Esophagus (tissue), 2 donors: ENCODE data around the gene C11orf21. TPM values are rescaled to one million over a fixed set of nuclear protein-coding genes. Genes with fewer than 3 reads are reported as not detected.

Experiments
- H3K27ac ChIP-seq, 2 donors: one replicate each; pipeline ENCODE4 v1.5.1; 2013; ENCODE audit warnings: low read depth in 2 of 2, mild to moderate bottlenecking in 2 of 2, inconsistent platforms in 1 of 2, low read length in 1 of 2, moderate library complexity in 1 of 2
- H3K27me3 ChIP-seq, 2 donors: one replicate each; pipeline ENCODE4 v1.6.1; 2013; ENCODE audit warnings: low read length in 2 of 2, control low read depth in 1 of 2, mild to moderate bottlenecking in 1 of 2; ENCODE audit not compliant: insufficient read depth in 2 of 2, control insufficient read depth in 1 of 2
- H3K36me3 ChIP-seq, 2 donors: one replicate each; pipeline ENCODE4 v1.6.1; 2013; ENCODE audit warnings: low read length in 1 of 2; ENCODE audit not compliant: control insufficient read depth in 2 of 2, insufficient read depth in 2 of 2
- H3K4me1 ChIP-seq, 2 donors: one replicate each; pipeline ENCODE4 v1.6.1; 2013; ENCODE audit warnings: low read length in 1 of 2; ENCODE audit not compliant: control insufficient read depth in 2 of 2, insufficient read depth in 2 of 2
- H3K4me3 ChIP-seq, 2 donors: one replicate each; pipeline ENCODE4 v1.5.1; 2013; ENCODE audit warnings: low read length in 2 of 2, mild to moderate bottlenecking in 2 of 2, low read depth in 1 of 2, moderate library complexity in 1 of 2
- H3K9me3 ChIP-seq, 2 donors: one replicate each; pipeline ENCODE4 v1.6.1; 2013; ENCODE audit warnings: mild to moderate bottlenecking in 2 of 2, low read depth in 1 of 2, low read length in 1 of 2, moderate library complexity in 1 of 2; ENCODE audit not compliant: control insufficient read depth in 2 of 2, insufficient read depth in 1 of 2
- WGBS, 2 donors: extraction: QIAGEN DNeasy Blood & Tissue Kit; methylation state at CpG; one replicate each; pipeline ENCODE4 v1.1.7; 2013; 5-methylcytosine and 5-hydroxymethylcytosine counted together
- polyA plus RNA-seq, 2 donors: library from polyadenylated mRNA; stranded (reverse); fragments of 200-250 nt; gene quantifications; one replicate each; pipeline ENCODE4 v1.2.3, GENCODE V29; 2013
- donor health status: healthy with polysubstance abuse.
- donor health status: Bipolar disorder and iron deficiency.

Gene C11orf21
- polyA plus RNA-seq, 2 donors, result 0.42 to 0.45 TPM

DNA sequence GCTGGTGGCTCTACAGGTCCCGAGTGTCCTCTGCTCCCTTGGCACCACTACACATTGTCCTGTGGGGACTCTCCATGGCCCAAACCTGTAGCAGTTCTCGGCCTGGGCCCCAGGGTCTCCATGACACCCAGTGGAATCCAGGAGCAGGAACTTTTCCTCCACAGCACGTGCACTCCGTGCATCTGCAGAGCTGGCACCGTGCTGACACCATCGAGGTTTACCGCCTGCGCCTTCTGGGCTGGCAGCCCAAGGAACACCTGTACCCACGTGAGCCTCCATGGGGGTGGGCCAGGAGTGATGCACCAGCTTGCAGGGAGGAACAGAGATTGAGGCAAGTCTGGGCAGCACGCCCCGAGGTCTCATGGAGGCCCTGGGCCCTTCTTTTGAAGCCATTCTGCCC lies 25.3 kb upstream of the C11orf21 start:
- 63 to 80% methylated on average over 11 of the region's 11 CpGs for WGBS, 2 donors
- H3K4me1 ChIP-seq, result peaks cover 6 to 20% of the 10 kb centered on the region in 2 donors
- no peaks in the 10 kb centered on the region for H3K36me3 ChIP-seq
- no peak overlapping the region for H3K4me3 ChIP-seq
- H3K27me3 ChIP-seq, result no peaks in the 10 kb centered on the region
- H3K27ac ChIP-seq, result no peak overlapping the region
- peaks cover 0 to 16% of the 10 kb centered on the region in 2 donors for H3K9me3 ChIP-seq

DNA sequence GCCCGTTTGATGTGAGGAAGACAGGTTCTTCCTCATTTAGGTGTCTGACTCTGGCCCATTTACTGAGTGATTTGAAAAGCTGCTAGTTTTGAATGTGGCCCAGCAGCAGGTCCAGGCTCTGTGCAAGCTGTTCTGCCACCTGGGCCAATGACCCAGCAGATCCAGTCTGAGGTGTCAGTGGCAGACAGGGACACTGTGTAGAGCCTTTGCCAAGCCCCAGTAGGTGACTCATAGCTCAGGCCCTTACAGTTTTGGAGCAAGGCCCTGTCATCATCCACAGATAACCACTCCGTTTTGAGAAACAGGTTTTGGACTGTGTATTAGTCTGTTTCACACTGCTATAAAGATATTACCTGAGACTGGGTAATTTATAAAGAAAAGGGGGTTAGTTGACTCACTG lies 24.0 kb upstream of the C11orf21 start:
- H3K9me3 ChIP-seq, result peaks cover 0 to 7% of the 10 kb centered on the region in 2 donors
- H3K27ac ChIP-seq, result no peak overlapping the region
- H3K27me3 ChIP-seq, result no peaks in the 10 kb centered on the region
- peaks cover 6 to 20% of the 10 kb centered on the region in 2 donors for H3K4me1 ChIP-seq
- WGBS, 2 donors, result 42 to 43% methylated on average over 2 of the region's 2 CpGs
- no peaks in the 10 kb centered on the region for H3K36me3 ChIP-seq
- no peak overlapping the region for H3K4me3 ChIP-seq

DNA sequence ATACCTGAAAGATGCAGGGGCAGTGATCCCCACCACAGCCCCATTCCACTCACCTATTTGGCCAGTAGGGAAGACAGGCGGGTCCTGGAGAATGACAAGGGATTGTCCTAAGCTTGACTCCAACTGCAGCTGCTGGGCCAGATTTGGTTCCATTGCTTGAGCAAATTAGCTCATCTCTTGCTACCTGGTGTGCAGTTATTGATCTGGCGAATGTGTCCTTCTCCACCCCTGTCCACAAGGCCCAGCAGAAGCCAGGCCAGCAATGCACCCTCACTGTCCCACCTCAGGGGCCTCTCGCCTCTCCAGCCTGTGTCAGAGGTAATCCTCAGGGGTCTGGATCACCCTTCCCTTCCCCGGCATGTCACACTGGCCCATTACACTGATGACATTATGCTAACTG lies 23.4 kb upstream of the C11orf21 start:
- Histone ChIP-seq H3K4me1 (peaks cover 6 to 20% of the 10 kb centered on the region in 2 donors), H3K27me3 (no peaks in the 10 kb centered on the region), H3K4me3 (no peak overlapping the region), H3K36me3 (no peaks in the 10 kb centered on the region), H3K27ac (peak overlapping the region in 1 of 2 donors; percentile 6), H3K9me3 (peaks cover 0 to 3% of the 10 kb centered on the region in 2 donors)
- WGBS, 2 donors, result 93 to 96% methylated on average over 4 of the region's 4 CpGs

DNA sequence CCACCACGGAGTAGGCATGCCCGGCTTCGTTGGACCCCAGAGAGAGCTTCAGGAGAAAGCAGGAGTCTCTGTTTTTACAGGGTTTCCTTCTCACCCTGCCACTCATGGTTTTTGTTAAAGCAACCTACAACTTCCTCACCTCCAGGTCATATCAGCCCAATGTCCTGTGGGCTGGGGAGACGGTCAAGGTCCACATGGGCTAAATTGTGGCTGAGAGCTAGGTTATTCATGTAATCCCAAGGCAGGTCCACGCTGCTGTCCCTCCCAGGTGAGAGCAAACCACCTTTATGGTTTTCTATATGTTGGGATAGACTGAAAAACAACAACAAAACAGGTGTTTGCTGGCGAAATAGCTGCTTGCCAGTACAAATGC lies 19.6 kb upstream of the C11orf21 start:
- WGBS, 2 donors, result 70 to 74% methylated on average over 6 of the region's 6 CpGs
- Histone ChIP-seq H3K27me3 (no peaks in the 10 kb centered on the region), H3K4me1 (peaks cover 4 to 6% of the 10 kb centered on the region in 2 donors), H3K27ac (no peak overlapping the region), H3K4me3 (no peak overlapping the region), H3K9me3 (peaks cover 3 to 7% of the 10 kb centered on the region in 2 donors), H3K36me3 (no peaks in the 10 kb centered on the region)

DNA sequence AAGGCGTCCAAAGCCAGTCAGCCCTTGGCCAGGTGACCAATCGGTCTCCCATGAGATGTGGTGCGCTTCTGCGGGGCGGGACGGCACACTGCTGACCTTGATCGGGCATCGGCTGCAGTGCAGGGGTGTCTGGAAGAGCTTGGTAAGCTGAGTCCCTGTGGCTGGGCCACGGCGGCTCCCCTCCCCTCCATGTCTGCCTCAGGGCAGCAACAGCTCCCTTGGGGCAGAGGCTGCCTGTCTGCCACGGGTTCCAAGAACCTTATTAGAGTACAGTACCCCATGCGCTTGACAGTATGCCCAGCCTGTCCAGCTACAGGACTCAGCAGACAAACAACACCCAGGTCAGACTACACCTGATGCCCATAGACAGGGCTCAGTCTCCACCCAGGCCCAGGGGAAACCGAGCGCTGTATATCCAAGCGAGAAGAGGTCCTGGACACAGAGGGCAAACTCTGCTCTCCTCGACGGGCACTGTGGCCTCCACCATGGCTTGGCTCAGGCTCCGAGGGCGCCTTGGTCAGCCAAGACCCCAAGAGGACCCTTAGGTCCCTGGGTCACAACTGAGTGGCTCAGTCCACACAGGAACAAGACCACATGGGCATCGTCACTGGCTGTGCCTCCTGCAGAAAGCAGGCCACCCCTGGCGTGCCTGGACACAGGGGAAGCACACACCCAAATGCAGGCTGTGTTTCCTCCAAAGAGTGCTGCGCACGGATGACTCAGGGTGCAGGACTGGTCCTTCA lies 19.0 kb upstream of the C11orf21 start:
- peaks cover 3 to 7% of the 10 kb centered on the region in 2 donors for H3K9me3 ChIP-seq
- H3K4me1 ChIP-seq, result peaks cover 4% of the 10 kb centered on the region in 2 donors
- H3K36me3 ChIP-seq, result no peaks in the 10 kb centered on the region
- H3K27ac ChIP-seq, result no peak overlapping the region
- WGBS, 2 donors, result 82% methylated on average over 23 of the region's 23 CpGs
- H3K4me3 ChIP-seq, result no peak overlapping the region
- no peaks in the 10 kb centered on the region for H3K27me3 ChIP-seq

DNA sequence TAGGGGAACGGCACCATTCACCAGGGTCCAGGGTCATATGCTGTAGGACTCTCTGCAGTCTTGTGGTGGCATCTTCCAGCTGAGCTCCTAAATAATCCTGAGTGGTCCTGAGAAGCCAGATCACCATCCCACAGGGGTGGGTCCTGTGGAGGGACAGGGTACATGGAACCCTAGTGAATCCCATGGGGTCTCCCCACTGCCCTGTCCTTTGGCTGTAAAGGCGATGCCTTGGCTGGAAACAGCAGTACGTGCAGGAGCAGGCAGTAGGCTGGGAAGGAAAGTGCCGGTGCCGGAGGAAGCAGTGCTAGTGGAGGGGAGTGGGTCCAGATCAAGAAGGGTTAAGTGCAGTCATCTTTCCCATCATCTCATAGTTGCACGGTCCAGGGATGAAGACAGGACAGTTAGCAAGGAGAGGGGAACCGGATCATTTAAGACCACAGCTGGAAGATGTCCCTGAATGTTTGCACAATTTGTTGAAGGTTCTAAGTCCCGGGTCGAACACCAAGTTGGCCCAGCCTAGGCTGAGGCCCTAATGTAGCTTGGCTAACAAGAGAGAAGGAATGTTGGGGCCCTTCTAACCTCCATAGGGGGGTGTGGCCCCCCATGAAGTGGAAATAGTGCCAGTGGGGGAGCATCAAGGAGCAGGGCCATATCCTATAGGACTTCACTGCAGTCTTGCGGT lies 18.2 kb upstream of the C11orf21 start:
- Histone ChIP-seq H3K27ac (no peak overlapping the region), H3K36me3 (no peaks in the 10 kb centered on the region), H3K27me3 (no peaks in the 10 kb centered on the region), H3K4me3 (no peak overlapping the region), H3K9me3 (peaks cover 3 to 7% of the 10 kb centered on the region in 2 donors), H3K4me1 (peaks cover under 1 to 2% of the 10 kb centered on the region in 2 donors)
- WGBS, 2 donors, result 73 to 75% methylated on average over 10 of the region's 10 CpGs

DNA sequence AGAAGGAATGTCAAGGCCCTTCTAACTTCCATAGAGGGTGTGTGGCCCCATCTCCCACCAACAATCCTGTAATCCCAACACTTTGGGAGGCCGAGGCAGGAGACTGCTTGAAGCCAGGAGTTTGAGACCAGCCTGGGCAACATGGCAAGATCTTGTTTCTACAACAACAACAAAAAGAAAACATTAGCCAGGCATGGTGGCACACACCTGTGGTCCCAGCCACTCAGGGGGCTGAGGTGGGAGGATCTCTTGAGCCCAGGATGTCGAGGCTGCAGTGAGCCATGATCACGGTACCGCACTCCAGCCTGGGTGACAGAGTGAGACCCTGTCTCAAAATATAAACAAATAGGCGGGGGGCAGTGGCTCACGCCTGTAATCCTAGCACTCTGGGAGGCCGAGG lies 17.0 kb upstream of the C11orf21 start:
- H3K27ac ChIP-seq, result no peak overlapping the region
- peaks cover 3 to 7% of the 10 kb centered on the region in 2 donors for H3K9me3 ChIP-seq
- no peaks in the 10 kb centered on the region for H3K36me3 ChIP-seq
- 93 to 94% methylated on average over 7 of the region's 7 CpGs for WGBS, 2 donors
- no peak overlapping the region for H3K4me3 ChIP-seq
- H3K4me1 ChIP-seq, result peaks cover 2 to 9% of the 10 kb centered on the region in 2 donors
- H3K27me3 ChIP-seq, result no peaks in the 10 kb centered on the region

DNA sequence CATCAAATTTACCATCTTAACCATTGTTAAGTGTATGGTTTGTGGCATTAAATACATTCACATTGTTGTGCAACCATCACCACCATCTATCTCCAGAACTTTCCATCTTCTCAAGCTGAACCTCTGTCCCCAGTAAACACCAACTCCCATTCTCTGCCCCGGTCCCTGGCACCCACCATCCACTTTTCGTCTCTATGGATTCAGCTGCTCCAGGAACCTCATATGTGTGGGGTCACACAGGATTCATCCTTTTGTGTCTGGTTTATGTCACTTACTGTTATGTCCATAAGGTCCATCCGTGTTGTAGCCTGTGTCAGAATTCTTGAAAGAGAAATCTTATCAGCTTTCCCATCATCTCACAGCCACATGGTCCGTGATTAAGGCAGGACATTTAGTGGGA lies 16.4 kb upstream of the C11orf21 start:
- Histone ChIP-seq H3K27ac (no peak overlapping the region), H3K4me3 (no peak overlapping the region), H3K4me1 (peaks cover 2 to 11% of the 10 kb centered on the region in 2 donors), H3K9me3 (peaks cover 3 to 7% of the 10 kb centered on the region in 2 donors), H3K36me3 (no peaks in the 10 kb centered on the region), H3K27me3 (no peaks in the 10 kb centered on the region)
- 86 to 93% methylated on average over 4 of the region's 4 CpGs for WGBS, 2 donors

DNA sequence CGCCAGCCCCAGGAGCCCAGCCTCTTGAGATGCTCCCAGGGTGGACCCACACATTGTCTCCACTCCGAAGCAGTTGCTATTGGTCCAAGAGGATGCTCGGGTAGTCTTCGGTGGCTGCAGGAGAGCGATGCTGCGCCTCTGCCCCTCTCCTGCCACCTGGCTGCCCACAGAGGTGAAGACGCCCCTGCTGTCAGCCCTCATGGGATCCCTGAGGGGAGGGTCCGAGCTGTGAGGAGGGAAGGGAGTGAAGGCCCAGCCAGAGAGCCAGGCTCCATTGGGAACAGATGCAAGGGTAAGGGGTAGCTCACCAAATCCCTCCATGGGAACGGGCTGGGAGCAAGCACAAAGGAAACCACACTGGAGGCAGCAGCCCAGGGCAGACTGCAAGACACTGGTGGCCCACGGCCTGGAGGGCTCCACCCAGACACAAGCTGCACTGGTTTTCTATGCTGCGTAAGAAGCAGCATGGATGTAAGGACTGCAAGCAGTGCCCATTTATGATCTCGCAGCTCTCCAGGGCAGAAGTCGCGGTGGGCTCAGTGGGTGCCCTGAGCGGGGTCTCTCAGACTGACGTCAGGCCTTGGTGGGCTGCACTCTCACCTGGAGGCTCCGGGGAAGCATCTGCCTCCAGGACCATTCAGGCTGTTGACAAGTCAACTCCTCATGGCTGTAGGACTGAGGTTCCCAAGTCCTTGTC lies 15.8 kb upstream of the C11orf21 start:
- 93 to 94% methylated on average over 17 of the region's 17 CpGs for WGBS, 2 donors
- Histone ChIP-seq H3K4me1 (peaks cover 3 to 14% of the 10 kb centered on the region in 2 donors), H3K27ac (no peak overlapping the region)

More for the DNA sequence above, 15.8 kb upstream of the C11orf21 start:
- no peaks in the 10 kb centered on the region for H3K27me3 ChIP-seq
- H3K9me3 ChIP-seq, result peaks cover 3 to 7% of the 10 kb centered on the region in 2 donors
- H3K4me3 ChIP-seq, result no peak overlapping the region
- H3K36me3 ChIP-seq, result no peaks in the 10 kb centered on the region
